ENCODE measurements around the gene SRCAP. TPM values are rescaled to one million over a fixed set of nuclear protein-coding genes. Genes with fewer than 3 reads are reported as not detected.

The SRCAP gene
- total RNA-seq, 4 donors from 2014 or later = 10.7 to 39.6 (median 26.1) TPM

GRCh38 chr16:30778549-30779244 lies 79.7 kb downstream of the SRCAP start:
- intact Hi-C loops (cut with DNase I) = no loop called here
- H3K36me3 ChIP-seq = peaks cover 18 to 42% (median 18%) of the 10 kb centered on the region in 3 donors
- no peak overlapping the region for H3K4me3 ChIP-seq
- no peaks in the 10 kb centered on the region for H3K9me3 ChIP-seq
- no peak for DNase-seq
- H3K27me3 ChIP-seq = no peaks in the 10 kb centered on the region
- TF ChIP-seq CTCF (IDR thresholded peaks at IDR 0.05) (no peak), POLR2A (IDR thresholded peaks at IDR 0.05) (no peak)
- peaks cover 14 to 47% (median 23%) of the 10 kb centered on the region in 3 donors for H3K4me1 ChIP-seq
- no peak overlapping the region for H3K27ac ChIP-seq
- WGBS, 2 donors = 78 to 81% methylated on average over 13 of the region's 14 CpGs

- TF ChIP-seq CTCF (IDR thresholded peaks at IDR 0.05) (no peak), POLR2A (IDR thresholded peaks at IDR 0.05) (no peak)
- intact Hi-C loops (cut with DNase I) = no loop called here
- Histone ChIP-seq H3K36me3 (peaks cover 9 to 42% (median 18%) of the 10 kb centered on the region in 3 donors), H3K4me3 (no peak overlapping the region), H3K27me3 (no peaks in the 10 kb centered on the region), H3K9me3 (no peaks in the 10 kb centered on the region), H3K4me1 (peaks cover 13 to 40% (median 20%) of the 10 kb centered on the region in 3 donors), H3K27ac (no peak overlapping the region)
- WGBS, 2 donors = 74 to 84% methylated on average over 5 to 6 of the region's 6 CpGs
- DNase-seq = no peak
Measured at GRCh38 chr16:30779596-30779995, 80.6 kb downstream of the SRCAP start.

- intact Hi-C loops (cut with DNase I) = no loop called here
- H3K9me3 ChIP-seq = no peaks in the 10 kb centered on the region
Measured at GRCh38 chr16:30780021-30780420, 81.0 kb downstream of the SRCAP start.

GRCh38 chr16:30780549-30780948 lies 81.6 kb downstream of the SRCAP start:
- TF ChIP-seq CTCF (IDR thresholded peaks at IDR 0.05) = no peak
- no peak for TF ChIP-seq POLR2A (IDR thresholded peaks at IDR 0.05)
- peaks cover 7 to 41% (median 18%) of the 10 kb centered on the region in 3 donors for H3K36me3 ChIP-seq
- no peaks in the 10 kb centered on the region for H3K9me3 ChIP-seq
- no peak overlapping the region for H3K27ac ChIP-seq
- no peak overlapping the region for H3K4me3 ChIP-seq
- 64 to 82% methylated on average over 2 to 4 of the region's 4 CpGs for WGBS, 2 donors
- no peaks in the 10 kb centered on the region for H3K27me3 ChIP-seq
- peaks cover 7 to 41% (median 16%) of the 10 kb centered on the region in 3 donors for H3K4me1 ChIP-seq
- DNase-seq = no peak
- intact Hi-C loops (cut with DNase I) = no loop called here

More at GRCh38 chr16:30780021-30780420, 81.0 kb downstream of the SRCAP start:
- H3K27me3 ChIP-seq = no peaks in the 10 kb centered on the region
- no peak for DNase-seq
- H3K4me3 ChIP-seq = no peak overlapping the region
- peaks cover 8 to 38% (median 16%) of the 10 kb centered on the region in 3 donors for H3K4me1 ChIP-seq
- WGBS, 2 donors = 69% methylated on average over 2 of the region's 3 CpGs; no CpG with 5 or more reads in 1 of the 2 donors
- TF ChIP-seq CTCF (IDR thresholded peaks at IDR 0.05) = no peak
- TF ChIP-seq POLR2A (IDR thresholded peaks at IDR 0.05) = no peak
- peaks cover 7 to 41% (median 18%) of the 10 kb centered on the region in 3 donors for H3K36me3 ChIP-seq
- H3K27ac ChIP-seq = no peak overlapping the region

- Histone ChIP-seq H3K4me3 (no peak overlapping the region), H3K9me3 (no peaks in the 10 kb centered on the region), H3K36me3 (peaks cover 7 to 41% (median 18%) of the 10 kb centered on the region in 3 donors), H3K27me3 (peaks cover 0 to 5% (median 0%) of the 10 kb centered on the region in 4 donors), H3K4me1 (peaks cover 6 to 37% (median 15%) of the 10 kb centered on the region in 3 donors), H3K27ac (no peak overlapping the region)
- intact Hi-C loops (cut with DNase I) = no loop called here
- WGBS, 2 donors = 93 to 97% methylated on average over 26 to 27 of the region's 63 CpGs
- no peak for DNase-seq
- TF ChIP-seq POLR2A (IDR thresholded peaks at IDR 0.05) (no peak), CTCF (IDR thresholded peaks at IDR 0.05) (no peak)
Measured at GRCh38 chr16:30782486-30783279, 83.7 kb downstream of the SRCAP start.
